HG03097 (cell line): ENCODE data around the gene ADAMTS17.
"Not testable (repeated sequence)": the region's sequence is repeated elsewhere in the genome, so short reads cannot be mapped to it uniquely, and the experiment has no call there.

Experiments used
- ATAC-seq: cut with Tn5 transposase; IDR thresholded peaks from one replicate; pipeline ENCODE4 v1.9.1; 2021; ENCODE audit not compliant: unreplicated experiment, low FRiP score

The ADAMTS17 gene

GRCh38 chr15:99987701-99988100, 354.1 kb downstream of the ADAMTS17 start:
- no peak for ATAC-seq

- ATAC-seq = no peak
These were observed 354.7 kb downstream of the ADAMTS17 start for GRCh38 chr15:99987119-99987506.

GRCh38 chr15:99986297-99987118, 355.3 kb downstream of the ADAMTS17 start:
- no peak for ATAC-seq

GRCh38 chr15:99985878-99986277, 355.9 kb downstream of the ADAMTS17 start:
- no peak for ATAC-seq

- no peak for ATAC-seq
These were observed 357.1 kb downstream of the ADAMTS17 start for GRCh38 chr15:99984491-99985243.

- no peak for ATAC-seq
These were observed 357.9 kb downstream of the ADAMTS17 start for GRCh38 chr15:99983886-99984286.

- no peak for ATAC-seq
These were observed 358.4 kb downstream of the ADAMTS17 start for GRCh38 chr15:99983171-99983885.

- ATAC-seq = no peak
These were observed 359.1 kb downstream of the ADAMTS17 start for GRCh38 chr15:99982662-99983061.

GRCh38 chr15:99981839-99982658, 359.7 kb downstream of the ADAMTS17 start:
- ATAC-seq = no peak

GRCh38 chr15:99981191-99981647, 360.6 kb downstream of the ADAMTS17 start:
- ATAC-seq = no peak

- no peak for ATAC-seq
These were observed 361.0 kb downstream of the ADAMTS17 start for GRCh38 chr15:99980752-99981151.

- not testable (repeated sequence) for ATAC-seq
These were observed 361.9 kb downstream of the ADAMTS17 start for GRCh38 chr15:99979886-99980285.

- no peak for ATAC-seq
These were observed 362.4 kb downstream of the ADAMTS17 start for GRCh38 chr15:99979371-99979770.

- no peak for ATAC-seq
These were observed 363.3 kb downstream of the ADAMTS17 start for GRCh38 chr15:99978426-99978825.

- ATAC-seq = no peak
These were observed 363.8 kb downstream of the ADAMTS17 start for GRCh38 chr15:99977929-99978328.

GRCh38 chr15:99976811-99977271, 364.9 kb downstream of the ADAMTS17 start:
- no peak for ATAC-seq

- ATAC-seq = no peak
These were observed 365.8 kb downstream of the ADAMTS17 start for GRCh38 chr15:99976000-99976399.

GRCh38 chr15:99974246-99974645, 367.5 kb downstream of the ADAMTS17 start:
- no peak for ATAC-seq

GRCh38 chr15:99973351-99973750, 368.4 kb downstream of the ADAMTS17 start:
- no peak for ATAC-seq

GRCh38 chr15:99970891-99971430, 370.8 kb downstream of the ADAMTS17 start:
- ATAC-seq = no peak
